K562 (cell line): ENCODE measurements around the gene SLC12A1. TPM values are rescaled to one million over a fixed set of nuclear protein-coding genes. Genes with fewer than 3 reads are reported as not detected.

ENCODE experiments used
- ATAC-seq: fragments of 200-7000 bp; cut with Tn5 transposase; 3 replicates; pipeline ENCODE4 v1.9.1; 2020; ENCODE audit warnings: moderate library complexity
- BruUV-seq: library from RNA; stranded (reverse); fragments of 400-500 nt; replicated peaks from 2 replicates; lab custom pipeline; 2021; lab: Mats Ljungman, UMichigan
- CTCF ChIA-PET: fragments of 300-600 bp; formaldehyde crosslinking; extraction: SDS; loops from one replicate; lab custom pipeline; 2021; ENCODE audit warnings: low intra/inter-chr PET ratio; lab: Yijun Ruan, JAX
- POLR2A ChIA-PET: fragments of 300-600, 350-650 bp; sonication (Branson Sonifier 250); formaldehyde crosslinking; extraction: SDS; loops from one replicate; lab custom pipeline; 2021; ENCODE audit warnings: antibody characterized with exemption, inconsistent platforms; lab: Yijun Ruan, JAX
- DNase-seq, 4 experiments: peaks; one replicate each; pipeline versions ENCODE4 v3.0.0 to v3.0.0-alpha.2; 2011 to 2018; ENCODE audit warnings: low spot score in 3 of 4, mixed read lengths in 3 of 4; ENCODE audit errors: extremely low read depth in 1 of 4
- FAIRE-seq: peaks from 2 replicates; lab custom pipeline; 2011; peaks lifted over from hg19 to GRCh38; lab: Jason Lieb, UNC
- H2AFZ ChIP-seq: 2 replicates; pipeline ENCODE4 v1.6.0; 2011; ENCODE audit warnings: low read depth, low read length, control low read depth, inconsistent platforms
- H3K27ac ChIP-seq: fragments of 200-600 bp; 3 replicates; pipeline ENCODE4 v1.8.0; 2011; ENCODE audit warnings: low read depth, mild to moderate bottlenecking, control low read depth, inconsistent platforms, low read length, moderate library complexity, mixed read lengths; ENCODE audit errors: extremely low read depth
- H3K27me3 ChIP-seq, 2 experiments: fragments of 300-600 bp in 1 of 2; 2 replicates in 1 of 2; 3 replicates in 1 of 2; pipeline versions ENCODE4 v1.6.0 to v1.8.0; 2011; ENCODE audit warnings: inconsistent platforms in 2 of 2, low read length in 2 of 2, mild to moderate bottlenecking in 1 of 2, mixed read lengths in 1 of 2, moderate library complexity in 1 of 2; ENCODE audit not compliant: control insufficient read depth in 2 of 2, insufficient read depth in 2 of 2
- H3K36me3 ChIP-seq: fragments of 300-600 bp; 3 replicates; pipeline ENCODE4 v1.8.0; 2011; ENCODE audit warnings: mild to moderate bottlenecking, low read length, inconsistent platforms; ENCODE audit not compliant: control insufficient read depth, insufficient read depth
- H3K4me1 ChIP-seq, 2 experiments: fragments of 200-600 bp in 1 of 2; replicated peaks in 1 of 2; 2 replicates in 1 of 2; 3 replicates in 1 of 2; pipeline versions ENCODE4 v1.5.1 to v1.8.0; 2011; ENCODE audit warnings: inconsistent platforms in 2 of 2, low read length in 2 of 2, mild to moderate bottlenecking in 1 of 2, mixed read lengths in 1 of 2, moderate library complexity in 1 of 2; ENCODE audit not compliant: control insufficient read depth in 2 of 2, insufficient read depth in 2 of 2
- H3K4me2 ChIP-seq: 2 replicates; pipeline ENCODE4 v1.6.1; 2011; ENCODE audit warnings: low read length, control low read depth, inconsistent platforms, mixed read lengths; ENCODE audit not compliant: insufficient read depth
- H3K4me3 ChIP-seq: fragments of 200-600 bp; sonication (generic), shearing (Covaris generic); 2 replicates; pipeline ENCODE4 v1.5.1; 2016; ENCODE audit warnings: control low read depth, inconsistent platforms
- H3K79me2 ChIP-seq: fragments of 200-600 bp; 3 replicates; pipeline ENCODE4 v1.8.0; 2011; ENCODE audit warnings: low read length, inconsistent platforms; ENCODE audit not compliant: control insufficient read depth, insufficient read depth
- H3K9ac ChIP-seq, 2 experiments: 2 replicates each; pipeline versions ENCODE4 v1.6.0 to v1.6.1; 2011; ENCODE audit warnings: low read depth in 2 of 2, low read length in 2 of 2, control low read depth in 1 of 2, inconsistent platforms in 1 of 2, mild to moderate bottlenecking in 1 of 2, mixed read lengths in 1 of 2; ENCODE audit not compliant: insufficient read depth in 1 of 2
- H3K9me1 ChIP-seq: one replicate; pipeline ENCODE4 v1.6.0; 2011; ENCODE audit warnings: inconsistent platforms, mild to moderate bottlenecking, low read length, moderate library complexity; ENCODE audit not compliant: control insufficient read depth, insufficient read depth
- H3K9me3 ChIP-seq: replicated peaks from 2 replicates; pipeline ENCODE4 v1.5.1; 2011; ENCODE audit warnings: low read depth, low read length, inconsistent platforms; ENCODE audit not compliant: control insufficient read depth, insufficient read depth
- H4K20me1 ChIP-seq: replicated peaks from 2 replicates; pipeline ENCODE4 v1.6.1; 2011; ENCODE audit warnings: low read length, inconsistent platforms, mixed read lengths; ENCODE audit not compliant: control insufficient read depth, insufficient read depth
- CTBP1 ChIP-seq: fragments of 450-650 bp; IDR thresholded peaks from 2 replicates; pipeline ENCODE4 v1.6.1; 2016; ENCODE audit warnings: borderline replicate concordance
- E2F6 ChIP-seq, 2 experiments: IDR thresholded peaks; 2 replicates each; pipeline ENCODE4 v1.6.1; 2011; ENCODE audit warnings: borderline replicate concordance in 1 of 2, control low read depth in 1 of 2, low read depth in 1 of 2, low read length in 1 of 2, mild to moderate bottlenecking in 1 of 2, mixed read lengths in 1 of 2, moderate library complexity in 1 of 2; ENCODE audit not compliant: insufficient read depth in 1 of 2, insufficient read length in 1 of 2, poor library complexity in 1 of 2, severe bottlenecking in 1 of 2; ENCODE audit errors: extremely low read depth in 1 of 2
- ERF ChIP-seq: fragments of 450-650 bp; formaldehyde crosslinking; IDR thresholded peaks from 2 replicates; pipeline ENCODE4 v1.4.0; 2020; ENCODE audit warnings: mild to moderate bottlenecking, mixed read lengths
- ETV5 ChIP-seq: sonication (generic); formaldehyde crosslinking; IDR thresholded peaks from 2 replicates; pipeline ENCODE4 v1.4.0; 2020; ENCODE audit warnings: low read depth, mild to moderate bottlenecking, missing genetic modification reagents
- FOXP1 ChIP-seq: sonication (generic); formaldehyde crosslinking; IDR thresholded peaks from 2 replicates; pipeline ENCODE4 v1.8.0; 2022; ENCODE audit warnings: mild to moderate bottlenecking, missing genetic modification reagents
- HDAC2 ChIP-seq: fragments of 450-650 bp; IDR thresholded peaks from 2 replicates; pipeline ENCODE4 v1.6.1; 2016; ENCODE audit warnings: mild to moderate bottlenecking
- HEY1 ChIP-seq: fragments of 250-450 bp; sonication (Bioruptor Pico); IDR thresholded peaks from 2 replicates; pipeline ENCODE4 v1.5.0; 2020; ENCODE audit warnings: mild to moderate bottlenecking, moderate library complexity, borderline replicate concordance
- NRF1 ChIP-seq, 2 experiments: fragments of 450-650 bp; IDR thresholded peaks in 1 of 2; conservative IDR thresholded peaks in 1 of 2; 2 replicates each; pipeline ENCODE4 v1.6.1; 2014; ENCODE audit warnings: mild to moderate bottlenecking in 2 of 2
- PML ChIP-seq: IDR thresholded peaks from 2 replicates; pipeline ENCODE4 v1.6.1; 2012; ENCODE audit warnings: low read length, inconsistent platforms
- STAG1 ChIP-seq: sonication (generic); formaldehyde crosslinking; IDR thresholded peaks from 2 replicates; pipeline ENCODE4 v1.5.0; 2020; ENCODE audit warnings: missing genetic modification reagents, borderline replicate concordance
- TAF1 ChIP-seq: IDR thresholded peaks from 2 replicates; pipeline ENCODE4 v1.6.1; 2011; ENCODE audit warnings: mild to moderate bottlenecking, low read length, moderate library complexity; ENCODE audit not compliant: insufficient read depth, control insufficient read depth, severe bottlenecking; ENCODE audit errors: extremely low read depth
- TARDBP ChIP-seq: fragments of 450-650 bp; IDR thresholded peaks from 2 replicates; pipeline ENCODE4 v1.6.1; 2016
- XRCC3 ChIP-seq: fragments of 450-650 bp; IDR thresholded peaks from 2 replicates; pipeline ENCODE4 v1.6.1; 2017; ENCODE audit warnings: mild to moderate bottlenecking, moderate library complexity
- ZBTB11 ChIP-seq, 3 experiments: fragments of 200-800 bp in 1 of 3; fragments of 250-450 bp in 1 of 3; fragments of 450-650 bp in 1 of 3; sonication (Bioruptor Pico) in 1 of 3; sonication (Bioruptor generic) in 1 of 3; formaldehyde crosslinking in 1 of 3; IDR thresholded peaks; 2 replicates each; pipeline versions ENCODE4 v1.6.1 to v1.8.0; 2016 to 2022; ENCODE audit warnings: mild to moderate bottlenecking in 2 of 3, missing genetic modification characterization in 2 of 3, missing compliant biosample characterization in 1 of 3, moderate library complexity in 1 of 3
- ZNF644 ChIP-seq: fragments of 200-800 bp; sonication (Bioruptor generic); IDR thresholded peaks from 2 replicates; pipeline ENCODE4 v1.6.1; 2016; ENCODE audit warnings: low read depth, missing genetic modification characterization, missing compliant biosample characterization
- ZNF740 ChIP-seq, 3 experiments: fragments of 200-800 bp in 1 of 3; sonication (Bioruptor generic) in 1 of 3; sonication (generic) in 1 of 3; formaldehyde crosslinking in 1 of 3; IDR thresholded peaks; 2 replicates each; pipeline versions ENCODE4 v1.6.1 to v1.8.0; 2016 to 2022; ENCODE audit warnings: mild to moderate bottlenecking in 2 of 3, missing compliant biosample characterization in 2 of 3, missing genetic modification characterization in 2 of 3, missing genetic modification reagents in 1 of 3
- WGBS: fragments of 100-300 bp; shearing (Covaris generic); methylation state at CpG from one replicate; pipeline ENCODE4 v1.1.6; 2016; ENCODE audit warnings: low coverage, mixed read lengths; ENCODE audit not compliant: insufficient coverage; ENCODE audit errors: missing lambda C conversion rate; 5-methylcytosine and 5-hydroxymethylcytosine counted together
- in situ Hi-C: fragments of 300-500 bp; cut with MboI; formaldehyde crosslinking; loops from 4 replicates; pipeline ENCODE4 v1.15.0; 2018; ENCODE audit warnings: inconsistent platforms, mixed read lengths
- intact Hi-C: fragments of 100-400 bp; cut with micrococcal nuclease; formaldehyde crosslinking; loops from 2 replicates; pipeline ENCODE4 v1.14.2; 2022
- polyA plus RNA-seq, 8 experiments: library from polyadenylated mRNA; depleted of rRNA in 4 of 8; stranded (reverse) in 5 of 8; unstranded in 3 of 8; fragments of >200 nt; fragmentation: Nextera tagmentation in 2 of 8; fragmentation: Illumina TruSeq in 1 of 8; extraction: Ambion mirVana in 2 of 8; extraction: Trizol in 1 of 8; gene quantifications; 2 replicates each; pipeline versions ENCODE4 v1.2.1 to v1.2.3, GENCODE V29; 2011 to 2014; ENCODE audit warnings: inconsistent platforms in 1 of 8, missing spikeins in 1 of 8
- total RNA-seq, 7 experiments: library from RNA; depleted of rRNA in 6 of 7; stranded (reverse); fragments of >200 nt in 6 of 7; fragmentation: Illumina TruSeq in 2 of 7; extraction: Trizol in 2 of 7; gene quantifications; 2 replicates each; pipeline versions ENCODE4 v1.2.1 to v1.2.3, GENCODE V29; 2011 to 2021; ENCODE audit warnings: low replicate concordance in 1 of 7

SLC12A1 gene
- total and polyA plus RNA-seq, 9 of the 15 experiments (the other 6 are each of a cell fraction or from before 2014, with no cell fraction given): not detected

- FAIRE-seq: no peak
- CTCF ChIA-PET: no interaction called here
- no peak for TF ChIP-seq TARDBP
- no peak for TF ChIP-seq HDAC2
- no peak for TF ChIP-seq XRCC3
- no peak for TF ChIP-seq ZBTB11 (CRISPR knock-in tag; IDR thresholded peaks at IDR 0.05)
- no peak for TF ChIP-seq STAG1 (CRISPR knock-in tag)
- TF ChIP-seq NRF1 (conservative IDR thresholded peaks at IDR 0.05 in 1 of 2, IDR thresholded peaks at IDR 0.05 in 1 of 2): no peak
- TF ChIP-seq ETV5 (CRISPR knock-in tag): no peak
- no peak for TF ChIP-seq ZNF740 (CRISPR knock-in tag; IDR thresholded peaks at IDR 0.05)
- no peak for TF ChIP-seq ZNF740 (tag; IDR thresholded peaks at IDR 0.05)
- no peak for TF ChIP-seq FOXP1 (CRISPR knock-in tag)
- TF ChIP-seq TAF1: no peak
- TF ChIP-seq HEY1: no peak
- TF ChIP-seq ZNF644 (tag): no peak
- TF ChIP-seq E2F6 (IDR thresholded peaks at IDR 0.05; ENCODE audit: borderline replicate concordance in 1 of 2, extremely low read depth in 1 of 2, insufficient read depth in 1 of 2, insufficient read length in 1 of 2, low read depth in 1 of 2, low read length in 1 of 2, poor library complexity in 1 of 2, severe bottlenecking in 1 of 2): no peak
- no peak for TF ChIP-seq CTBP1
- no peak for TF ChIP-seq ERF (CRISPR knock-in tag)
- TF ChIP-seq PML: no peak
Observed at GRCh38 chr15:48239334-48239733, 33.2 kb downstream of the SLC12A1 start.

More at GRCh38 chr15:48239334-48239733, 33.2 kb downstream of the SLC12A1 start:
- DNase-seq (no peak), ATAC-seq (no peak)
- no peak overlapping the region for H3K4me2 ChIP-seq
- no peaks in the 10 kb centered on the region for H3K27me3 ChIP-seq
- no peaks in the 10 kb centered on the region for H3K9me3 ChIP-seq
- H3K79me2 ChIP-seq: no peaks in the 10 kb centered on the region
- no peaks in the 10 kb centered on the region for H4K20me1 ChIP-seq
- in situ Hi-C loops (no loop called here), intact Hi-C loops (no loop called here)
- POLR2A ChIA-PET: no interaction called here
- no TSS peak for BruUV-seq
- H3K4me1 ChIP-seq: no peaks in the 10 kb centered on the region
- no peaks in the 10 kb centered on the region for H3K36me3 ChIP-seq
- H2AFZ ChIP-seq: no peak overlapping the region
- no peaks in the 10 kb centered on the region for H3K9me1 ChIP-seq
- H3K9ac ChIP-seq: no peak overlapping the region
- 4% methylated on average over 4 of the region's 4 CpGs for WGBS
- H3K4me3 ChIP-seq: no peak overlapping the region
- H3K27ac ChIP-seq: no peak overlapping the region
